HL-60 (cell line): ENCODE measurements around the gene LDHB.

Source experiments
- DNase-seq, 2 experiments: peaks; one replicate each; pipeline ENCODE4 v3.0.0-alpha.2; 2010 to 2020; ENCODE audit warnings: low read depth in 1 of 2, low spot score in 1 of 2
- H3K27ac ChIP-seq: fragments of 250-450 bp; sonication (Bioruptor Pico); replicated peaks from 2 replicates; pipeline ENCODE4 v1.5.1; 2020; ENCODE audit warnings: mild to moderate bottlenecking, moderate library complexity
- H3K27me3 ChIP-seq: fragments of 250-450 bp; sonication (Bioruptor Pico); 2 replicates; pipeline ENCODE4 v1.5.1; 2021; ENCODE audit warnings: mild to moderate bottlenecking, moderate library complexity; ENCODE audit not compliant: insufficient read depth, poor library complexity, severe bottlenecking
- H3K4me3 ChIP-seq: replicated peaks from 2 replicates; pipeline ENCODE4 v1.5.1; 2011; ENCODE audit warnings: mild to moderate bottlenecking, control low read depth, low read length; ENCODE audit not compliant: insufficient read depth
- CTCF ChIP-seq: IDR thresholded peaks from one replicate; pipeline ENCODE4 v1.5.1; 2011; ENCODE audit warnings: low read length, control low read depth, inconsistent platforms; ENCODE audit not compliant: insufficient read depth
- GABPA ChIP-seq: IDR thresholded peaks from 2 replicates; pipeline ENCODE4 v1.6.1; 2012; ENCODE audit warnings: low read depth
- POLR2AphosphoS5 ChIP-seq: IDR thresholded peaks from 2 replicates; pipeline ENCODE4 v1.6.1; 2012; ENCODE audit warnings: low read depth
- REST ChIP-seq: IDR thresholded peaks from 2 replicates; pipeline ENCODE4 v1.6.1; 2012; ENCODE audit warnings: low read depth; ENCODE audit not compliant: insufficient replicate concordance
- SPI1 ChIP-seq: IDR thresholded peaks from 2 replicates; pipeline ENCODE4 v1.6.1; 2012; ENCODE audit warnings: low read depth, mild to moderate bottlenecking, borderline replicate concordance
- long read RNA-seq: library from polyadenylated mRNA; unstranded; transcript quantifications from one replicate; pipeline ENCODE4 v2.0.0, GENCODE V29; 2020

The LDHB gene
- long read RNA-seq, transcript LDHB-203 (8 exons, 1,538 nt), result minor isoform, 12 of 8,305 reads
- long read RNA-seq, transcript LDHB-210 (2 exons, 544 nt), result minor isoform, 5 of 8,305 reads
- long read RNA-seq, transcript LDHB-201 (8 exons, 1,303 nt), result major isoform, 8,206 of 8,305 reads
- long read RNA-seq, partial matches to known transcripts, result 28 of 8,305 reads
- long read RNA-seq, other reads (novel, unspliced or antisense), result 54 of 8,305 reads

- peak within 1 kb of the TSS; percentile 87 for H3K27ac ChIP-seq
- peak; percentile 85 to 96 for DNase-seq
- H3K27me3 ChIP-seq, result no peaks in the 10 kb centered on the region
- H3K4me3 ChIP-seq, result peak within 1 kb of the TSS; percentile 85
- TF ChIP-seq SPI1, result peak; percentile 18; the same call in 1 of the 2 replicates
- peak; percentile 83 for TF ChIP-seq POLR2AphosphoS5
- no peak for TF ChIP-seq CTCF
- TF ChIP-seq REST, result peak; percentile 36
- no peak for TF ChIP-seq GABPA
These were observed at the start of gene LDHB for GRCh38 chr12:21657326-21658077. TSS of gene LDHB (minus strand) at chr12:21657842. CDS start at chr12:21654671, 3,171 bp downstream.

DNA sequence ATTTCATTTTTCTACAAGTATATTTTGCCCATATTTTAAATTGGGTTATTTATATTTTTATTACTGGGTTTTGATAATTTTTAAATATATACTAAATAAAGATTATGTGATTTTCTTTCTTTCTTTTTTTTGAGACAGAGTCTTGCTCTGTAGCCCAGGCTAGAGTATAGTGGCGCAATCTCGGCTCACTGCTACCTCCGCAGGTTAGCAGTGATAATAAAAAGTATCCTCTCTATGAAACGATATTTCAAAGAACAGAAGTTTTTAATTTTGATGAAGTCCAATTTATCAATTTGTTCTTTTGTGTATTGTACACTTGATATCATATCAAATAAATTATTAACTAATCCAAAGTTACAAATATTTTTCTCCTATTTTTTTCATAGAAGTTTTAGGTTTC is 47.2 kb upstream of the LDHB start:
- TF ChIP-seq SPI1 (no peak), CTCF (no peak), GABPA (no peak), REST (no peak), POLR2AphosphoS5 (no peak)
- no peak overlapping the region for H3K27ac ChIP-seq
- DNase-seq, result no peak
- H3K27me3 ChIP-seq, result no peaks in the 10 kb centered on the region
- no peak overlapping the region for H3K4me3 ChIP-seq

- no peak overlapping the region for H3K4me3 ChIP-seq
- TF ChIP-seq GABPA, result no peak
- TF ChIP-seq REST, result no peak
- TF ChIP-seq CTCF, result no peak
- TF ChIP-seq SPI1, result no peak
- H3K27ac ChIP-seq, result no peak overlapping the region
- no peak for DNase-seq
- H3K27me3 ChIP-seq, result no peaks in the 10 kb centered on the region
These were observed 42.2 kb upstream of the LDHB start for GRCh38 chr12:21699851-21700250.
